ENCODE measurements around the gene FAM193A.

Gene FAM193A, protein sequence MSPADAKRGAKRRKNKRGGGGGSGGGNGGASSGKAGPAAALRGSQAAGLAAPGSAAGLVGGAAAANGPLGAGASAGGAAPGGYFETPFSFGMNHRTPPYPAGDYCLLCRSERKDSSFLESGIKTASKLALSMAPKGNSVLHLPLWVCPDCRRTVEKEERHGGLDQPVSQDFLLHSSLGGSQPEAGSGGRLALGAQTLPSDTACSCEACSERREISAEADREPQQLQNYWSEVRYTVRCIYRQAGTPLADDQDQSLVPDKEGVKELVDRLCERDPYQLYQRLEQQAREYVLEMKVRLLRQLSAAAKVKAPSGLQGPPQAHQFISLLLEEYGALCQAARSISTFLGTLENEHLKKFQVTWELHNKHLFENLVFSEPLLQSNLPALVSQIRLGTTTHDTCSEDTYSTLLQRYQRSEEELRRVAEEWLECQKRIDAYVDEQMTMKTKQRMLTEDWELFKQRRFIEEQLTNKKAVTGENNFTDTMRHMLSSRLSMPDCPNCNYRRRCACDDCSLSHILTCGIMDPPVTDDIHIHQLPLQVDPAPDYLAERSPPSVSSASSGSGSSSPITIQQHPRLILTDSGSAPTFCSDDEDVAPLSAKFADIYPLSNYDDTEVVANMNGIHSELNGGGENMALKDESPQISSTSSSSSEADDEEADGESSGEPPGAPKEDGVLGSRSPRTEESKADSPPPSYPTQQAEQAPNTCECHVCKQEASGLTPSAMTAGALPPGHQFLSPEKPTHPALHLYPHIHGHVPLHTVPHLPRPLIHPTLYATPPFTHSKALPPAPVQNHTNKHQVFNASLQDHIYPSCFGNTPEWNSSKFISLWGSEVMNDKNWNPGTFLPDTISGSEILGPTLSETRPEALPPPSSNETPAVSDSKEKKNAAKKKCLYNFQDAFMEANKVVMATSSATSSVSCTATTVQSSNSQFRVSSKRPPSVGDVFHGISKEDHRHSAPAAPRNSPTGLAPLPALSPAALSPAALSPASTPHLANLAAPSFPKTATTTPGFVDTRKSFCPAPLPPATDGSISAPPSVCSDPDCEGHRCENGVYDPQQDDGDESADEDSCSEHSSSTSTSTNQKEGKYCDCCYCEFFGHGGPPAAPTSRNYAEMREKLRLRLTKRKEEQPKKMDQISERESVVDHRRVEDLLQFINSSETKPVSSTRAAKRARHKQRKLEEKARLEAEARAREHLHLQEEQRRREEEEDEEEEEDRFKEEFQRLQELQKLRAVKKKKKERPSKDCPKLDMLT (N-terminal part only)

DNA sequence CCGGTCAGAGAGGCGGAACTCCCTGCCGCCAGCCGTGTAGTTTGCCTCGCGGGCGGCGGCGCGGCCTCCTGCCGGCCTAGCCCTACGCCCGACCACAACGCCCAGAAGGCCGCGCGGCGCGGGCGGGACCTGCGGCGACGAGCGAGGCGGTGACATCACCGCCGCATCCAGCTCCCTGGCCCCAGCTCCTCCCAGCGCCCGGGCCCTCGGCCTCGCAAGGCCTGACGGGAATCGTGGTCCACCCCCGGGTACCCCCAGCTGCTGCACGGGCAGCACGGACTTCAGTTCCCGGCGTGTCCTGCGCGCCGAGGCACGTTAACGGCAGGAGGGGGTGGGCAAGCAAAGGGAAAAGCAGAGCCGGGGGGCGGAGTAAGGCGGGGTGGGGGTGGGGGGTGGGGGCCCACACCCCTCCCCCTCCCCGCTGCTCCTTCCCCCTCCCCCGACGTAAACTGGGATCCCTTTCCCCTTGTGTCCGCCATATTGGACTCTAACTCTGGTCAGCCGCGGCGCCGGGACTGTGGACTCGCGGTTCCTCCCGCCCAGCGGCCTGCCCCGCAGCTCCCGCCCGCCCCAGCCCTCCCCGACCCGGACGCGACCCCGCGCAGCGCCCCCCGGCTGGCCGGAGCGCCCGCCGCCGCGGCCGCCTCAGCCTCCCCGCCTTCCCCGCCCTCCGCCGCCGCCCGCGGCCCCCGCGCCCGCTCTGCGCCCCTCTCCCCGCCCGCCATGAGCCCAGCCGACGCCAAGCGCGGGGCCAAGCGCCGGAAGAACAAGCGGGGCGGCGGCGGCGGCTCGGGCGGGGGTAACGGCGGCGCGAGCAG lies at the start of gene FAM193A:
Gene FAM193A (plus strand): TSS at position 455 of the 818 bp plus-strand sequence. CDS start 269 bp downstream, at position 724.
- TF ChIP-seq GATA3 (IDR thresholded peaks at IDR 0.05; ENCODE audit: low read depth, low read length) (no peak), GATA2 (IDR thresholded peaks at IDR 0.05; ENCODE audit: low read depth, low read length) (no peak)

- TF ChIP-seq GATA3 (IDR thresholded peaks at IDR 0.05; ENCODE audit: low read depth, low read length), result no peak
- no peak for TF ChIP-seq GATA2 (IDR thresholded peaks at IDR 0.05; ENCODE audit: low read depth, low read length)
Observed at GRCh38 chr4:2486981-2487380, 49.5 kb upstream of the FAM193A start.

- TF ChIP-seq GATA2 (IDR thresholded peaks at IDR 0.05; ENCODE audit: low read depth, low read length), result no peak
- no peak for TF ChIP-seq GATA3 (IDR thresholded peaks at IDR 0.05; ENCODE audit: low read depth, low read length)
Observed at GRCh38 chr4:2487632-2488031, 48.8 kb upstream of the FAM193A start.

GRCh38 chr4:2489081-2489805 lies 47.2 kb upstream of the FAM193A start:
- TF ChIP-seq GATA3 (IDR thresholded peaks at IDR 0.05; ENCODE audit: low read depth, low read length) (no peak), GATA2 (IDR thresholded peaks at IDR 0.05; ENCODE audit: low read depth, low read length) (no peak)

DNA sequence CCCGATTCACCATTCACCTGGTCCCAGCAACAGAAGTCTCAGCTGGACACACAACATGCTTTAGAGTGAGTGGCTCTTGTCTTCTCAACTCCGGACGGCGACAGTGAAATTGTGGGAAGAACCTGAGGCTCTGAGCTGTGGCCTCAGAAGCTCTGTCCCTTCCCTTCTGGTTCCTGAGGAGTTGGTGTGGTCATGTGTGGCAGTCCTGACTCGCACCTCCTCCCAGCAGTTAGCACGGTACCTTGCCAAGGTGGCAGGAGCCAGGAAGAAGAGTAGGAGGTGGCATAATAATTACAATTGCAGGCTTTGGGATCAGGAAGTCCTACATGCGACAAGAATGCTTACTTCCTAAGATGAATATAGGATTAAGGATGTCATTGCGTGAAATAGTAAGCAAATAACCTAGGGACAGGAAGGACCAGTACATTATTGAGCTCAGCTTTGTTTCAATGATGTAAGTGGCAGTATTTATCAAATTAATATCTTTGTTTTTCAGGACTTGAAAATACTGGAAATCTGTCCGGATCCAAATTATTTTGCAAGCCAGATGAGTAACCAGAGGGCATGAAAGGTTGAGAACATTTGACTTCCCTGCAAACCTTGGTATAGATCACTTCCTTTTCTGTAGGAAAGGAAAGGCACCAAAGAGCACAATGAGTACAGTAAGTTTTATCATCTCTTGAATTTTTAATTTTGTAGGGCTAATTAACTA lies 46.5 kb upstream of the FAM193A start:
- TF ChIP-seq GATA3 (IDR thresholded peaks at IDR 0.05; ENCODE audit: low read depth, low read length), result no peak
- TF ChIP-seq GATA2 (IDR thresholded peaks at IDR 0.05; ENCODE audit: low read depth, low read length), result no peak

DNA sequence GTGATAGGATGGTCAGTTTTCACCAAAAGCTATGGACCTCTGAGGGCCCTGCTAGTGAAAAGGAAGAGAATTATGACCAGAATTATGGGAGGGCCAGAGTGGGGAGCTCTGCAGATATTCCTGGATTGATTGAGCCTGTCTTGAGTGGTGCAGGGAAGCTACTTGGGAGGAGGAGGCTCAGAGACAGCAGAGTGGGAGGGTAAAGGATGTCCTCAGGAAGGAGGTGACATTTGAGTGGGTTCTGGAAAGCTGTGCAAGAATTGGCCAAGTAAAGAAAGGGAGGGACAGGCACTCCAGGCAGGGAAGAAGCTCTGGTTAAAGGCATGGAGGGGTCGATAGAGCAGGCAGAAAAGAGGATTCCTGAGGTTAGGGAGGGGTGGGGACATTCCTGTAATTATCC lies 43.5 kb upstream of the FAM193A start:
- TF ChIP-seq GATA2 (IDR thresholded peaks at IDR 0.05; ENCODE audit: low read depth, low read length), result no peak
- TF ChIP-seq GATA3 (IDR thresholded peaks at IDR 0.05; ENCODE audit: low read depth, low read length), result no peak

DNA sequence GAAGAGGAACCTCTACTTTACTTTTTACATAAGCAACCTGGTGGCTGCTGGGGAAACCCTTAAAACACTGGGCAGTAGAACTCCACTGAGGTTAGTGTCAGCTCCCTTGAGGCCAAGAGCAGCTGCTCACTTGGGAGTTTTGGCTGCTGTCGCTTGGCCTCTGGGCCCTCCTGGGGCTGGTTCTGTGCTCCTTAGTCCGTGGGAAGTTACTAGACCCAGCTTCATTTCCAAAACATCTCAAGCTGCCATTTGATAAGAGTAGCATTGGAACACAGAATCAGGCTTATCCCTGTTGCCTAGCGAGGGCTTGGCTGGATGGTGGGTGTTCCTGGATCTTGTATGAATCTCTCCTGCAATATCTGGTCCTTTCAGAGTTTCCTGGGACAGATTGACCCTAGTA lies 41.5 kb upstream of the FAM193A start:
- TF ChIP-seq GATA2 (IDR thresholded peaks at IDR 0.05; ENCODE audit: low read depth, low read length) (no peak), GATA3 (IDR thresholded peaks at IDR 0.05; ENCODE audit: low read depth, low read length) (no peak)

GRCh38 chr4:2497324-2497723 lies 39.1 kb upstream of the FAM193A start:
- no peak for TF ChIP-seq GATA3 (IDR thresholded peaks at IDR 0.05; ENCODE audit: low read depth, low read length)
- no peak for TF ChIP-seq GATA2 (IDR thresholded peaks at IDR 0.05; ENCODE audit: low read depth, low read length)

DNA sequence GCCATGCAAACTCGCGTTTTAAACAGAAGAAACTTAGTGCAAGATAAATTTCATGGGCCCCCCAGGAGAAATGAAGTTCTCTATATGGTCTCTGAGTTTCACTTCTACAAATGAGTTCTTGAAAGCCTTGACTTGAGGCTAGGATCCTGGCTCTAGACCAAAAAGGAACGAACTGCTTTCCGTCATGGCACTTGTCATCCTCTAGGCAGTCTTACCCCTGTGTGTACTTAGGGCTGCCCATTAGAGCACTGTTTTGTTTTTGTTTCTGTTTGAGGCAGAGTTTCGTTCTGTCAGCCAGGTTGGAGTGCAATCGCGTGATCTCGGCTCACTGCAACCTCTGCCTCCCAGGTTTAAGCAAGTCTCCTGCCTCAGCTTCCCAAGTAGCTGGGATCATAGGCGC lies 38.5 kb upstream of the FAM193A start:
- no peak for TF ChIP-seq GATA2 (IDR thresholded peaks at IDR 0.05; ENCODE audit: low read depth, low read length)
- TF ChIP-seq GATA3 (IDR thresholded peaks at IDR 0.05; ENCODE audit: low read depth, low read length), result no peak

DNA sequence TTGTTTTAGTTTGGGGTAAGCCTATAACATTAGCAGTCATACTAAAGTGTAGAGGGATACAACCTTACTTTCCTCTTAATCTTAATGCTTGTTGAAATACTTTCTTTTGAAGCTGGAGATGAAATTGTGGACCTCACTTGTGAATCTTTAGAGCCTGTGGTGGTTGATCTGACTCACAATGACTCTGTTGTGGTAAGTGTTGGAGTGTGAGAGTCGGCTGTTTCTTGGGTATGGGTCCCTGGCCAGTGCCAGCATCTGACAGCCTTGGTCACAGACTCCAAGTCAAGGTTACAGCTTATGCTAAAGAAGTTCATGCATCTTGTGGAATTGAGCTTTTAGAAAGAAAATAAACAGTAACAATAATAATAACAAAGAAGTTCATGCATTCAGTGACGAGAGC lies 35.9 kb upstream of the FAM193A start:
- TF ChIP-seq GATA3 (IDR thresholded peaks at IDR 0.05; ENCODE audit: low read depth, low read length), result no peak
- TF ChIP-seq GATA2 (IDR thresholded peaks at IDR 0.05; ENCODE audit: low read depth, low read length), result no peak

DNA sequence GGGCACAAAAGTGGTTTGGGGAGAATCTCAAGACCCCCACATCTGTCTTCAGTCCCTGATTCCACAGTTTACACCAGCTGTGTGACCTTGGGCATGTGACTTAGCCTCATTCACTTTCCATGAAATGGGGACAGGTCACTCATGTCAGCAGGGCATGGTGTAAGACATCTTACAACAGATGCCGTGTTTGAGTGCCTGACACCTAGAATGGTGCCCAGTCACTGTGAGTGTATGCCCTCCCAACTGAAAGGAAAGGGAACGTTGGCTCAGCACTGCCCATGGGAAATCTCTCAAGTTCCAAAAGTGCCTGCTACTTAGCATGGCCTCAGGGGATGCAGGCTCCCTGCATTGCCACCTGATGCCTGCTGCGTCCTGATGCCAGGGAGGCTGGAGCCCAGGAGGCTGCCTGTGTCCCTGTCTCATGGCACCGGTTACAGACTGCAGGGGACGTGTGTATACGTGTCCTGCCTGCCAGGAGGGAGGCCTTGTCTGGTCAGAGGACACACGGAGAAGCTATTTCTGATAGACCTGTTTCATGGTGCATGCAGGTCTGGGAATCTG lies 35.3 kb upstream of the FAM193A start:
- no peak for TF ChIP-seq GATA2 (IDR thresholded peaks at IDR 0.05; ENCODE audit: low read depth, low read length)
- TF ChIP-seq GATA3 (IDR thresholded peaks at IDR 0.05; ENCODE audit: low read depth, low read length), result no peak

GRCh38 chr4:2503809-2504208 lies 32.6 kb upstream of the FAM193A start:
- TF ChIP-seq GATA3 (IDR thresholded peaks at IDR 0.05; ENCODE audit: low read depth, low read length), result no peak
- TF ChIP-seq GATA2 (IDR thresholded peaks at IDR 0.05; ENCODE audit: low read depth, low read length), result no peak

Measured in SH-SY5Y (cell line).